Uterine smooth muscle cell (primary cell): ENCODE data around the gene RELA. TPM values are rescaled to one million over a fixed set of nuclear protein-coding genes. Genes with fewer than 3 reads are reported as not detected.

Source experiments
- total RNA-seq: library from RNA; depleted of rRNA; stranded (reverse); fragments of >200 nt; gene quantifications from 2 replicates; pipeline ENCODE4 v1.2.3, GENCODE V29; 2014

The RELA gene
- total RNA-seq, result 16.0 and 17.9 TPM in 2 replicates

GRCh38 chr11:65662799-65663638 is at the start of gene RELA:
RELA (minus strand) TSS chr11:65662916; CDS start chr11:65662832, 84 bp downstream.

GRCh38 chr11:65711785-65712632 is 49.3 kb upstream of the RELA start, which contains the start of gene KAT5:
KAT5 (plus strand) TSS chr11:65712252; CDS start chr11:65712268, 16 bp downstream.

GRCh38 chr11:65637794-65638419 is 24.8 kb downstream of the RELA start, which contains the start of gene SIPA1:
SIPA1 (plus strand) TSS chr11:65638101; CDS start chr11:65640922, 2,821 bp downstream.

GRCh38 chr11:65615229-65615949 is 47.3 kb downstream of the RELA start, which contains the start of gene PCNX3:
PCNX3 (plus strand) TSS chr11:65615776; CDS start chr11:65616312, 536 bp downstream.

Other genes starting within 250 kb of the RELA start
- 158 and 162 TPM in 2 replicates for gene NEAT1, start 240.1 kb downstream of the RELA start, total RNA-seq
- gene MALAT1, start 163.9 kb downstream of the RELA start, total RNA-seq, result 13,505 and 18,804 TPM in 2 replicates
- gene SCYL1, start 137.8 kb downstream of the RELA start, total RNA-seq, result 78.7 and 105 TPM in 2 replicates
- gene LTBP3, start 104.6 kb downstream of the RELA start, total RNA-seq, result 34.2 and 59.6 TPM in 2 replicates
- 35.2 and 53.6 TPM in 2 replicates for gene ZNRD2, start 92.4 kb downstream of the RELA start, total RNA-seq
- 13.1 and 16.9 TPM in 2 replicates for gene FAM89B, start 90.4 kb downstream of the RELA start, total RNA-seq
- gene EHBP1L1, start 86.9 kb downstream of the RELA start, total RNA-seq, result 68.8 and 73.9 TPM in 2 replicates
- gene KCNK7, start 67.1 kb downstream of the RELA start, total RNA-seq, result 0.11 TPM in 1 of 2 replicates, not detected in the other
- 23.5 and 29.0 TPM in 2 replicates for gene MAP3K11, start 48.7 kb downstream of the RELA start, total RNA-seq
- 16.3 and 19.0 TPM in 2 replicates for gene PCNX3, start 47.1 kb downstream of the RELA start, total RNA-seq
- 20.6 and 30.1 TPM in 2 replicates for gene SIPA1, start 24.8 kb downstream of the RELA start, total RNA-seq
- 44.0 and 51.5 TPM in 2 replicates for gene KAT5, start 49.3 kb upstream of the RELA start, total RNA-seq
- 55.6 and 59.7 TPM in 2 replicates for gene RNASEH2C, start 57.9 kb upstream of the RELA start, total RNA-seq
- 6.5 and 8.0 TPM in 2 replicates for gene AP5B1, start 118.1 kb upstream of the RELA start, total RNA-seq
- gene OVOL1, start 124.1 kb upstream of the RELA start, total RNA-seq, result not detected in 2 replicates
- gene SNX32, start 171.0 kb upstream of the RELA start, total RNA-seq, result 0.44 and 0.75 TPM in 2 replicates
- 904 and 1,254 TPM in 2 replicates for gene CFL1, start 195.3 kb upstream of the RELA start, total RNA-seq
- 61.0 and 61.1 TPM in 2 replicates for gene MUS81, start 197.5 kb upstream of the RELA start, total RNA-seq
- 37.7 and 62.2 TPM in 2 replicates for gene EFEMP2, start 209.9 kb upstream of the RELA start, total RNA-seq
- gene CTSW, start 216.9 kb upstream of the RELA start, total RNA-seq, result 0.12 TPM in 1 of 2 replicates, not detected in the other
- 185 and 189 TPM in 2 replicates for gene FIBP, start 225.6 kb upstream of the RELA start, total RNA-seq
- 93.9 and 99.7 TPM in 2 replicates for gene CCDC85B, start 227.8 kb upstream of the RELA start, total RNA-seq
- gene FOSL1, start 237.5 kb upstream of the RELA start, total RNA-seq, result 21.4 and 63.9 TPM in 2 replicates